Right lobe of liver (tissue), 6 donors: ENCODE results near the gene EPB41L4A. TPM values are rescaled to one million over a fixed set of nuclear protein-coding genes. Genes with fewer than 3 reads are reported as not detected.
"Not testable (repeated sequence)": the region's sequence is repeated elsewhere in the genome, so short reads cannot be mapped to it uniquely, and the experiment has no call there.

ENCODE experiments used
- ATAC-seq, 4 donors: fragments of 200-7000 bp; cut with Tn5 transposase; one replicate each; pipeline ENCODE4 v1.9.1; 2020; ENCODE audit warnings: mild to moderate bottlenecking in 4 of 4, moderate library complexity in 4 of 4
- DNase-seq, 3 donors: peaks; one replicate each; pipeline ENCODE4 v3.0.0-alpha.2; 2020
- H3K27ac ChIP-seq, 3 donors: fragments of 200-600 bp; one replicate each; pipeline ENCODE4 v1.8.0; 2022
- H3K27me3 ChIP-seq, 2 donors: fragments of 200-600 bp; one replicate each; pipeline ENCODE4 v1.8.0; 2022
- H3K36me3 ChIP-seq, 4 donors: fragments of 200-600 bp; sonication (generic) in 1 of 4; one replicate each; pipeline versions ENCODE4 v1.5.1 to v1.8.0; 2017 to 2022; ENCODE audit warnings: control low read depth in 1 of 4
- H3K4me1 ChIP-seq, 4 donors: fragments of 200-600 bp; sonication (generic) in 1 of 4; one replicate each; pipeline versions ENCODE4 v1.5.1 to v1.8.0; 2017 to 2022; ENCODE audit warnings: control low read depth in 1 of 4
- H3K4me3 ChIP-seq, 3 donors: fragments of 200-600 bp; one replicate each; pipeline ENCODE4 v1.8.0; 2022
- H3K9me3 ChIP-seq, 4 donors: fragments of 200-600 bp; sonication (generic) in 1 of 4; one replicate each; pipeline versions ENCODE4 v1.5.1 to v1.8.0; 2017 to 2022; ENCODE audit warnings: control low read depth in 1 of 4
- CTCF ChIP-seq, 4 donors: fragments of 200-600 bp in 3 of 4; fragments of 450-650 bp in 1 of 4; IDR thresholded peaks; one replicate each; pipeline versions ENCODE4 v1.5.1 to v1.8.0; 2016 to 2022; ENCODE audit warnings: antibody characterized with exemption in 4 of 4, mild to moderate bottlenecking in 2 of 4
- POLR2A ChIP-seq: fragments of 450-650 bp; IDR thresholded peaks from one replicate; pipeline ENCODE4 v1.6.1; 2017; ENCODE audit warnings: antibody characterized with exemption, mild to moderate bottlenecking
- WGBS: methylation state at CpG from one replicate; pipeline ENCODE4 v1.1.6; 2018; ENCODE audit warnings: low coverage, low lambda C conversion rate; ENCODE audit not compliant: insufficient coverage; ENCODE audit errors: missing lambda C conversion rate; 5-methylcytosine and 5-hydroxymethylcytosine counted together
- intact Hi-C, 2 donors: fragments of 100-400 bp; cut with DNase I; formaldehyde crosslinking; loops; one replicate each; pipeline versions ENCODE4 v1.11.2 to v1.14.1; 2022
- total RNA-seq, 6 experiments: library from RNA; depleted of rRNA in 2 of 6; stranded (reverse); fragments of >200 nt in 2 of 6; fragmentation: NEBNext Ultra II Directional in 3 of 6; extraction: Animal tissue kit (Norgen Biotek cat#: 25700) in 3 of 6; gene quantifications; one replicate each; pipeline versions ENCODE4 v1.1.0 to v1.2.4, GENCODE V29; 2016 to 2023
- donor health status: DM: no; HTN: yes; CAD: no.
- donor health status: DM: no; HTN: no; CAD: no.
- donor health status: DM: no; HTN: no; CAD: no.
- donor health status: DM: no; HTN: yes; CAD: no.
- donor health status: DM: no; HTN: yes; CAD: no.

The EPB41L4A gene
- total RNA-seq, 6 experiments from 2014 or later = 2.5 to 12.0 (median 4.2) TPM

- TF ChIP-seq CTCF (IDR thresholded peaks at IDR 0.05) (no peak), POLR2A (no peak)
- DNase-seq = no peak
- H3K9me3 ChIP-seq = no peaks in the 10 kb centered on the region
- H3K27me3 ChIP-seq = no peaks in the 10 kb centered on the region
- no peak overlapping the region for H3K27ac ChIP-seq
- intact Hi-C loops = loop anchor here in 1 of 2 donors (10.0 kb wide), 1 partner anchor 206 kb away; the partner anchor contains the start of gene EPB41L4A
- ATAC-seq = no peak
- no peaks in the 10 kb centered on the region for H3K36me3 ChIP-seq
- no peak overlapping the region for H3K4me3 ChIP-seq
- WGBS = 66% methylated on average over 4 of the region's 4 CpGs
- no peaks in the 10 kb centered on the region for H3K4me1 ChIP-seq
Measured at GRCh38 chr5:112208699-112209615, 210.1 kb downstream of the EPB41L4A start.

GRCh38 chr5:112208195-112208594 lies 210.9 kb downstream of the EPB41L4A start:
- not testable (repeated sequence) for H3K4me3 ChIP-seq, ATAC-seq, H3K36me3 ChIP-seq, H3K27ac ChIP-seq, H3K27me3 ChIP-seq, H3K9me3 ChIP-seq, H3K4me1 ChIP-seq, DNase-seq
- intact Hi-C loops = loop anchor here in 1 of 2 donors (10.0 kb wide), 1 partner anchor 207 kb away; the partner anchor contains the start of gene EPB41L4A
- WGBS = 76% methylated on average over 3 of the region's 3 CpGs

GRCh38 chr5:112205846-112206245 lies 213.2 kb downstream of the EPB41L4A start:
- H3K27me3 ChIP-seq = no peaks in the 10 kb centered on the region
- intact Hi-C loops = loop anchor here in 1 of 2 donors (10.0 kb wide), 1 partner anchor 209 kb away; the partner anchor contains the start of gene EPB41L4A
- H3K4me3 ChIP-seq = no peak overlapping the region
- DNase-seq (no peak), ATAC-seq (no peak)
- whole genome bisulfite sequencing = 31% methylated on average over 4 of the region's 4 CpGs
- no peak overlapping the region for H3K27ac ChIP-seq
- H3K4me1 ChIP-seq = no peaks in the 10 kb centered on the region
- H3K9me3 ChIP-seq = no peaks in the 10 kb centered on the region
- TF ChIP-seq POLR2A (no peak), CTCF (IDR thresholded peaks at IDR 0.05) (no peak)
- no peaks in the 10 kb centered on the region for H3K36me3 ChIP-seq

- no peak for DNase-seq
- no peak overlapping the region for H3K4me3 ChIP-seq
- no peaks in the 10 kb centered on the region for H3K4me1 ChIP-seq
- no peaks in the 10 kb centered on the region for H3K9me3 ChIP-seq
- 77% methylated on average over 4 of the region's 4 CpGs for WGBS
- no peaks in the 10 kb centered on the region for H3K27me3 ChIP-seq
- H3K36me3 ChIP-seq = no peaks in the 10 kb centered on the region
- intact Hi-C loops = loop anchor here in 1 of 2 donors (10.0 kb wide), 1 partner anchor 212 kb away; the partner anchor contains the start of gene EPB41L4A
- no peak for ATAC-seq
- TF ChIP-seq POLR2A (no peak), CTCF (IDR thresholded peaks at IDR 0.05) (no peak)
- no peak overlapping the region for H3K27ac ChIP-seq
Measured at GRCh38 chr5:112203229-112203628, 215.8 kb downstream of the EPB41L4A start.

- Histone ChIP-seq H3K4me1 (no peaks in the 10 kb centered on the region), H3K4me3 (no peak overlapping the region), H3K27ac (no peak overlapping the region), H3K36me3 (no peaks in the 10 kb centered on the region), H3K9me3 (no peaks in the 10 kb centered on the region), H3K27me3 (no peaks in the 10 kb centered on the region)
- no peak for ATAC-seq
- no peak for DNase-seq
- WGBS = 100% methylated on average over 2 of the region's 2 CpGs
- intact Hi-C loops = loop anchor here in 1 of 2 donors (10.0 kb wide), 1 partner anchor 212 kb away; the partner anchor contains the start of gene EPB41L4A
- no peak for TF ChIP-seq POLR2A
- no peak for TF ChIP-seq CTCF (IDR thresholded peaks at IDR 0.05)
Measured at GRCh38 chr5:112202694-112203093, 216.4 kb downstream of the EPB41L4A start.
